Ovary (tissue), 3 donors: ENCODE data around the gene CDAN1.

Experiments used
- CTCF ChIP-seq, 3 donors: fragments of 450-650 bp in 2 of 3; fragments of 200-600 bp in 1 of 3; IDR thresholded peaks; one replicate each; pipeline versions ENCODE4 v1.5.1 to v1.8.0; 2016 to 2022; ENCODE audit warnings: antibody characterized with exemption in 3 of 3, mild to moderate bottlenecking in 1 of 3
- EP300 ChIP-seq: sonication (generic); formaldehyde crosslinking; IDR thresholded peaks from one replicate; pipeline ENCODE4 v1.6.1; 2017; ENCODE audit warnings: antibody characterized with exemption
- POLR2A ChIP-seq: fragments of 450-650 bp; IDR thresholded peaks from one replicate; pipeline ENCODE4 v1.6.1; 2017; ENCODE audit warnings: antibody characterized with exemption, mild to moderate bottlenecking, moderate library complexity
- donor health status: DM: no; HTN: no; CAD: no.

- TF ChIP-seq CTCF (IDR thresholded peaks at IDR 0.05) (no peak), POLR2A (no peak), EP300 (no peak)
Observed at GRCh38 chr15:42784705-42785104, 47.8 kb upstream of the CDAN1 start.
